Measurements from ENCODE around the gene PAX6. TPM values are rescaled to one million over a fixed set of nuclear protein-coding genes. Genes with fewer than 3 reads are reported as not detected.

Gene PAX6
- total RNA-seq, 4 donors from 2014 or later = 0.40 to 0.79 (median 0.55) TPM; not detected in 1

DNA sequence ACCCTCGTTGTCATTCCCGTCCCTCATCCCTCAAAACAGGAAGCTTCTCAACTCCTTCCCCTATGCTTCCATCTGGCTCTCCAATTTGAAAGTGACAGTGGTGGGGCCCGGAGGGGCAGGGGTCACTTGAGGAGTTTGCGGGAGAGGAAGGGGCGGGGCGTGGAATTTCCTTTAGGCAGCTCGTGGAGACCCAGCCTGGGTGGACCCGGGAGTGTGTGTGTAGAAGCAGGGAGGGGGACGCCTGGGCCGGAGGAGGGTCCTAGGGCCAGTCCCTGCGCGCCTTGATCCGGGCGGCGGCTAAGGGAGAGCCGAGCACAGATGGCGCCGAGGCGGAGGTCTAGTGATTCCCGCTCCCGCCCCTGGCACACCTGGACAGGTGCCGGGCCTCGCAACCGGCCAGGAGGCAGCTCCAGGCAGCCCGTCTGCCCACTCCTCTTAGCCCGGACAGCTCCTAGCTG lies 7.8 kb upstream of the PAX6 start:
- no peak overlapping the region for H3K4me3 ChIP-seq
- in situ Hi-C loops (cut with MboI; ENCODE audit: low pct_ligation_motif_present in 1 of 4, low pct_unique_long_range_greater_than_20kb in 1 of 4, low sequenced_read_pairs in 3 of 4) = no loop called here
- H3K36me3 ChIP-seq = no peaks in the 10 kb centered on the region
- TF ChIP-seq EP300 (IDR thresholded peaks at IDR 0.05; ENCODE audit: low read depth) (no peak), POLR2AphosphoS5 (IDR thresholded peaks at IDR 0.05) (no peak), POLR2A (IDR thresholded peaks at IDR 0.05) (no peak)
- TF ChIP-seq, protein P1, sequence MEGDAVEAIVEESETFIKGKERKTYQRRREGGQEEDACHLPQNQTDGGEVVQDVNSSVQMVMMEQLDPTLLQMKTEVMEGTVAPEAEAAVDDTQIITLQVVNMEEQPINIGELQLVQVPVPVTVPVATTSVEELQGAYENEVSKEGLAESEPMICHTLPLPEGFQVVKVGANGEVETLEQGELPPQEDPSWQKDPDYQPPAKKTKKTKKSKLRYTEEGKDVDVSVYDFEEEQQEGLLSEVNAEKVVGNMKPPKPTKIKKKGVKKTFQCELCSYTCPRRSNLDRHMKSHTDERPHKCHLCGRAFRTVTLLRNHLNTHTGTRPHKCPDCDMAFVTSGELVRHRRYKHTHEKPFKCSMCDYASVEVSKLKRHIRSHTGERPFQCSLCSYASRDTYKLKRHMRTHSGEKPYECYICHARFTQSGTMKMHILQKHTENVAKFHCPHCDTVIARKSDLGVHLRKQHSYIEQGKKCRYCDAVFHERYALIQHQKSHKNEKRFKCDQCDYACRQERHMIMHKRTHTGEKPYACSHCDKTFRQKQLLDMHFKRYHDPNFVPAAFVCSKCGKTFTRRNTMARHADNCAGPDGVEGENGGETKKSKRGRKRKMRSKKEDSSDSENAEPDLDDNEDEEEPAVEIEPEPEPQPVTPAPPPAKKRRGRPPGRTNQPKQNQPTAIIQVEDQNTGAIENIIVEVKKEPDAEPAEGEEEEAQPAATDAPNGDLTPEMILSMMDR (IDR thresholded peaks at IDR 0.05) = no peak
- no peak for DNase-seq
- no peaks in the 10 kb centered on the region for H3K9me3 ChIP-seq
- peaks cover 26 to 40% (median 32%) of the 10 kb centered on the region in 4 donors for H3K4me1 ChIP-seq
- intact Hi-C loops (cut with DNase I; ENCODE audit: low total_unique reads) = no loop called here
- H3K27me3 ChIP-seq = peaks cover 100% of the 10 kb centered on the region
- H3K27ac ChIP-seq = no peak overlapping the region
- WGBS, 2 donors (ENCODE audit: low coverage in 1 of 2) = 0 to 16% methylated on average over 1 to 25 of the region's 26 CpGs

DNA sequence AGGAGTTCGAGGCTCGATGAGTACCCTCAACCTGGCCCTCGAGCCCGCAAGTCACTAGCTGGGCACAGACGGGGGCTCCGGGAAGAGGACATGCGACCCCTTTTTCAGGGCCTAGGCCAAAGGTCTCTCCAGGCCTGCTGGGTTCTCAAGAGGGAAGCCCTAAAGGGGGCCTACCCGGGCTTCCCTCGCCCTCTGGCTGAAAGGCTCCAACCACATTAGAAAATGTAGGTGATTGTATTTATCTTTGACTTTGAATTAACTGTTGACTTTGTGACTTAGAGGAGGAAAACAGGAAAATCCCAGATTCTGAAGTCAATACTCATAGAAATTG lies 7.3 kb upstream of the PAX6 start:
- peaks cover 26 to 45% (median 35%) of the 10 kb centered on the region in 4 donors for H3K4me1 ChIP-seq
- no peak overlapping the region for H3K27ac ChIP-seq
- no peak for DNase-seq
- H3K36me3 ChIP-seq = no peaks in the 10 kb centered on the region
- in situ Hi-C loops (cut with MboI; ENCODE audit: low pct_ligation_motif_present in 1 of 4, low pct_unique_long_range_greater_than_20kb in 1 of 4, low sequenced_read_pairs in 3 of 4) = no loop called here
- 15% methylated on average over 9 of the region's 9 CpGs; no CpG with 5 or more reads in 1 of the 2 donors for WGBS, 2 donors (ENCODE audit: low coverage in 1 of 2)
- peaks cover 100% of the 10 kb centered on the region for H3K27me3 ChIP-seq
- no peak for TF ChIP-seq POLR2AphosphoS5 (IDR thresholded peaks at IDR 0.05)
- no peak for TF ChIP-seq EP300 (IDR thresholded peaks at IDR 0.05; ENCODE audit: low read depth)
- H3K4me3 ChIP-seq = no peak overlapping the region
- intact Hi-C loops (cut with DNase I; ENCODE audit: low total_unique reads) = no loop called here
- no peaks in the 10 kb centered on the region for H3K9me3 ChIP-seq

DNA sequence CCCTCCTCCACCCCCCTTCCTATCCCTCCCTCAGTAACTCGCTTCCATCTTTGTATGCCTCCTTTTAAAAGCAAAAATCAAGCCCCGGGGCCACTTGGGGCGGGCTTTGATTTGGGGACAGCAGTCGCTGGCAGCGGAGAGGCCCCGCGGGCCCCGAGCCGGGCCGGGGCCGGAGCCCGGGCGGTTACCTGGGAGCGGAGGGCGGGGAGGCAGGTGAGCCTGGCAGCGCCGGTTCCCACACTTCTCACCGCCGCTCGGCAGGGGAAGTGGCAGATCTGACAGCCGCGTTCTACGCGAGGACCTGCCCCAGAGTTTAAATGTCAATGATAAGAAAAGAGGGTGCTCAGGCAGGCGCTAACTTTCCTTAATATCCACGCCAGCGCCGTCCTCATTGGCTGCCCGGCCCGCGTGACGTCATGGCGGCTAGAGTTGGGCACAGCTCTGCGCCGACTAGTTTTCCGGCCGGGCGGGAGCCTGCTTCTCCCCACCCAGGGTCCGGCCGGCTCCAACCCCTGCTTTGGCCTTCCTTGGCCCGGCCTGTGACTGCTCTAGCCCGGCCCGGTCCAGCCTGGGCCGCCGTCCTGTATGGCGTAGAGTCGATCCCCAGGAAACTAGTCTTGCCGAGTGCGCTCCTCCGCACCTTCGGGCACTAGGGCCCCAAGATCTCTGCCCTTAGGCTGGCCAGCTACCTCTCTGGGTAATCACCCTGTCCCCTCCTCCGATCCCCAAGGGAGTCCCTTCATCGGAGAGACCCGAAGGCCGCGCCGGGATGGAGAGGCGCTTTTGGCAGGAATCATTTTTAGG lies 6.7 kb upstream of the PAX6 start:
- no peak for DNase-seq
- peaks cover 26 to 51% (median 41%) of the 10 kb centered on the region in 4 donors for H3K4me1 ChIP-seq
- no peaks in the 10 kb centered on the region for H3K36me3 ChIP-seq
- in situ Hi-C loops (cut with MboI; ENCODE audit: low pct_ligation_motif_present in 1 of 4, low pct_unique_long_range_greater_than_20kb in 1 of 4, low sequenced_read_pairs in 3 of 4) (no loop called here), intact Hi-C loops (cut with DNase I; ENCODE audit: low total_unique reads) (no loop called here)
- WGBS, 2 donors (ENCODE audit: low coverage in 1 of 2) = 20% methylated on average over 49 of the region's 58 CpGs; no CpG with 5 or more reads in 1 of the 2 donors
- H3K4me3 ChIP-seq = peak overlapping the region in 1 of 4 donors; percentile 37
- H3K9me3 ChIP-seq = no peaks in the 10 kb centered on the region
- no peak overlapping the region for H3K27ac ChIP-seq
- H3K27me3 ChIP-seq = peaks cover 100% of the 10 kb centered on the region
- TF ChIP-seq POLR2AphosphoS5 (IDR thresholded peaks at IDR 0.05) (no peak), EP300 (IDR thresholded peaks at IDR 0.05; ENCODE audit: low read depth) (no peak), POLR2A (IDR thresholded peaks at IDR 0.05) (no peak)
- TF ChIP-seq, protein P1 (IDR thresholded peaks at IDR 0.05) = no peak

- H3K9me3 ChIP-seq = no peaks in the 10 kb centered on the region
- in situ Hi-C loops (cut with MboI; ENCODE audit: low pct_ligation_motif_present in 1 of 4, low pct_unique_long_range_greater_than_20kb in 1 of 4, low sequenced_read_pairs in 3 of 4) = no loop called here
- H3K27me3 ChIP-seq = peaks cover 100% of the 10 kb centered on the region
- no peak overlapping the region for H3K27ac ChIP-seq
- peaks cover 32 to 58% (median 48%) of the 10 kb centered on the region in 4 donors for H3K4me1 ChIP-seq
- 8% methylated on average over 44 of the region's 48 CpGs; no CpG with 5 or more reads in 1 of the 2 donors for WGBS, 2 donors (ENCODE audit: low coverage in 1 of 2)
- intact Hi-C loops (cut with DNase I; ENCODE audit: low total_unique reads) = no loop called here
- peak overlapping the region in 2 of 4 donors; percentile 8 to 37 for H3K4me3 ChIP-seq
- TF ChIP-seq EP300 (IDR thresholded peaks at IDR 0.05; ENCODE audit: low read depth) (no peak), POLR2AphosphoS5 (IDR thresholded peaks at IDR 0.05) (no peak), POLR2A (IDR thresholded peaks at IDR 0.05) (no peak)
- TF ChIP-seq, protein P1 (IDR thresholded peaks at IDR 0.05) = no peak
- H3K36me3 ChIP-seq = no peaks in the 10 kb centered on the region
- DNase-seq = no peak
Observed at GRCh38 chr11:31817054-31817620, 6.0 kb upstream of the PAX6 start.

Measured in transverse colon (tissue), 4 donors.